Common myeloid progenitor, CD34-positive (primary cell): ENCODE data around the gene AKAP3.

ENCODE experiments used
- CTCF ChIA-PET: fragments of 350-600 bp; sonication (Branson Sonifier 250); formaldehyde crosslinking; loops from one replicate; lab custom pipeline; 2021; ENCODE audit warnings: antibody characterized with exemption; lab: Charles Lee
- POLR2A ChIA-PET: fragments of 350-600 bp; sonication (Branson Sonifier 250); formaldehyde crosslinking; loops from one replicate; lab custom pipeline; 2021; ENCODE audit warnings: antibody characterized with exemption; lab: Charles Lee
- DNase-seq, 3 donors: peaks; one replicate each; pipeline versions ENCODE4 v3.0.0 to v3.0.0-alpha.2; 2013
- H3K27ac ChIP-seq, 2 experiments: 1 replicate in 1 of 2; 2 replicates in 1 of 2; pipeline ENCODE4 v1.7.0; 2013; ENCODE audit warnings: inconsistent platforms in 2 of 2, low read length in 2 of 2, mild to moderate bottlenecking in 2 of 2, low read depth in 1 of 2, moderate library complexity in 1 of 2; ENCODE audit not compliant: severe bottlenecking in 2 of 2, insufficient read depth in 1 of 2, poor library complexity in 1 of 2
- H3K27me3 ChIP-seq, 5 experiments: replicated peaks in 2 of 5; 1 replicate in 3 of 5; 2 replicates in 2 of 5; pipeline versions ENCODE4 v1.6.1 to v1.7.0; 2013; ENCODE audit warnings: low read length in 4 of 5, mild to moderate bottlenecking in 2 of 5, moderate library complexity in 2 of 5, inconsistent platforms in 1 of 5; ENCODE audit not compliant: insufficient read depth in 5 of 5, control insufficient read depth in 4 of 5
- H3K36me3 ChIP-seq, 4 experiments: 1 replicate in 2 of 4; 2 replicates in 2 of 4; pipeline versions ENCODE4 v1.6.1 to v1.7.0; 2013; ENCODE audit warnings: low read length in 3 of 4, control low read depth in 1 of 4, mild to moderate bottlenecking in 1 of 4; ENCODE audit not compliant: control insufficient read depth in 4 of 4, insufficient read depth in 4 of 4
- H3K4me1 ChIP-seq, 4 experiments: 1 replicate in 3 of 4; 2 replicates in 1 of 4; pipeline versions ENCODE4 v1.6.1 to v1.7.1; 2013; ENCODE audit warnings: low read length in 3 of 4, mild to moderate bottlenecking in 3 of 4, control low read depth in 1 of 4, inconsistent platforms in 1 of 4, moderate library complexity in 1 of 4; ENCODE audit not compliant: control insufficient read depth in 4 of 4, insufficient read depth in 4 of 4; ENCODE audit errors: control extremely low read depth in 1 of 4
- H3K4me3 ChIP-seq, 7 experiments: 1 replicate in 4 of 7; 2 replicates in 3 of 7; pipeline versions ENCODE4 v1.5.1 to v1.7.0; 2013; ENCODE audit warnings: mild to moderate bottlenecking in 7 of 7, low read length in 6 of 7, moderate library complexity in 6 of 7, inconsistent platforms in 2 of 7, low read depth in 2 of 7, control low read depth in 1 of 7; ENCODE audit not compliant: insufficient read depth in 4 of 7, control insufficient read depth in 1 of 7; ENCODE audit errors: extremely low read depth in 1 of 7
- H3K9me3 ChIP-seq, 5 experiments: 1 replicate in 4 of 5; 2 replicates in 1 of 5; pipeline versions ENCODE4 v1.6.1 to v1.7.1; 2013; ENCODE audit warnings: low read length in 4 of 5, mild to moderate bottlenecking in 2 of 5, inconsistent platforms in 1 of 5, low read depth in 1 of 5, moderate library complexity in 1 of 5; ENCODE audit not compliant: control insufficient read depth in 4 of 5, insufficient read depth in 2 of 5; ENCODE audit errors: control extremely low read depth in 1 of 5
- WGBS: methylation state at CpG from one replicate; pipeline ENCODE4 v1.1.5; 2013; ENCODE audit not compliant: insufficient coverage; 5-methylcytosine and 5-hydroxymethylcytosine counted together

Gene AKAP3

DNA sequence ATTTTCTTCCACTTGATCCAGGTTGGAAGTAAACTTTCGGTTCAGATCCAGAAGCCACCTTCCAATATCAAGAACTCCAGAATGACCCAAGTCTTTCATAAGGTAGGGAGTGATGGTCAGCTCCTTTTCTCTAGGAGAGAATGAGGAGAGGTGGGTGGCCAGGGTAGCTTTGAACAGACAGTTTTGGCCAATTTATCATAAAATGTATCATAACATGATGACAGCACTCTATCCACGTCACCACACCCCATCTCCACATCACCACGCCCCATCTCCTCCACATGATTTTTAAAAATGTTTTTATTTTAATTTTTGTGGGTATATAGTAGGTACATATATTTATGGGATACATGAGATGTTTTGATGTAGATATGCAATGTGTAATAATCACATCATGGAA is 59.9 kb downstream of the AKAP3 start:
- DNase-seq, result no peak
- ChIA-PET CTCF (no interaction called here), POLR2A (interaction anchor here (0.6 kb wide), 1 partner anchor 178 kb away, joined by 3 read pairs; no protein-coding TSS in a partner anchor)
- H3K36me3 ChIP-seq, result no peaks in the 10 kb centered on the region
- peaks cover 0 to 3% (median 0%) of the 10 kb centered on the region in 4 experiments for H3K4me1 ChIP-seq
- no peaks in the 10 kb centered on the region for H3K9me3 ChIP-seq
- no CpG with 5 or more reads among the region's 3 CpGs for WGBS
- H3K27ac ChIP-seq, result no peak overlapping the region
- no peak overlapping the region for H3K4me3 ChIP-seq
- peaks cover 0 to 9% (median 0%) of the 10 kb centered on the region in 5 experiments for H3K27me3 ChIP-seq

DNA sequence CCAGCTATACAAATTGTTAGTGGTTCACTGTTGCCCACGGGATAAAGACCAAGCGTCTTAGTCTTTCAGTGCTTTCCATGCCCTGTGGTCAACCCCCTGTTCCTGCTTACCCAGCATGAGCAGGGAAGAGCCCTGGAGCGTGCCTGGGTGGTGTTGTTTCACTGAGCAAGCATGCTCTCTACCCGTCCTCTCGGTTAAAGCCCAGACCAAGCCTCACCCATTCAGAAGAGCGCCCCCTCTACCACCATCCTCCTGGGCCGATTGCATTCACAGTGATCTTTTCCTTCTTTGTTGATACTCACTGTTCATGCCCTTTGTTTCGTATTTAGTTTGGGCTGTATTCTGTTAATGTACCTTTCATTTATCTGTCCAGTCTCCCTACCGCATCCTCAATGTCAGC is 61.7 kb downstream of the AKAP3 start:
- 88% methylated on average over 8 of the region's 9 CpGs for WGBS
- no peak for DNase-seq
- no peak overlapping the region for H3K4me3 ChIP-seq
- POLR2A ChIA-PET, result no interaction called here
- H3K36me3 ChIP-seq, result no peaks in the 10 kb centered on the region
- H3K9me3 ChIP-seq, result no peaks in the 10 kb centered on the region
- H3K27me3 ChIP-seq, result peaks cover 0 to 9% (median 0%) of the 10 kb centered on the region in 5 experiments
- H3K27ac ChIP-seq, result no peak overlapping the region
- CTCF ChIA-PET, result no interaction called here
- no peaks in the 10 kb centered on the region for H3K4me1 ChIP-seq

DNA sequence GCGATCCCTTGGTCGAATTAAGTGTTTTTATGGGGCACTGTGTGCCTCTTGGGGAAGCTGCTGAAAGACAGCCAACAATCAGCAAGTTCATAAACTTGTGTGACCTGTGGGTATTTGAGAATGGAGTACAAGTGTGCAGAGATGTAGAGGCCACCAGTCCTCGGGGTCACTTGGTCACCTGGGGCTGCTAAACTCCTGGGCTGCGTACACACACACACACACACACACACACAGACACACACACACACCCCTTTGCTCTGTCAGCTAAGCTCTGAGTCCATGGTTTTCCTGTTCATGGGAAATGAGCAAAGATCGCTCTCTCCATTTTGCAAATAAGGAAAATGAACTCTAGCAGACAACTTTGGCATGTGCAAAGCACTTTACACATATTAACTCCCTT is 62.4 kb downstream of the AKAP3 start:
- 83% methylated on average over 4 of the region's 5 CpGs for WGBS
- no peak overlapping the region for H3K4me3 ChIP-seq
- H3K9me3 ChIP-seq, result no peaks in the 10 kb centered on the region
- peaks cover 0 to 10% (median 0%) of the 10 kb centered on the region in 5 experiments for H3K27me3 ChIP-seq
- no peaks in the 10 kb centered on the region for H3K36me3 ChIP-seq
- ChIA-PET POLR2A (interaction anchor here (0.6 kb wide), 1 partner anchor 140 kb away, joined by 5 read pairs; no protein-coding TSS in a partner anchor), CTCF (interaction anchor here (1.0 kb wide), 1 partner anchor 9 kb away, joined by 3 read pairs; no protein-coding TSS in a partner anchor)
- H3K27ac ChIP-seq, result no peak overlapping the region
- no peak for DNase-seq
- no peaks in the 10 kb centered on the region for H3K4me1 ChIP-seq

DNA sequence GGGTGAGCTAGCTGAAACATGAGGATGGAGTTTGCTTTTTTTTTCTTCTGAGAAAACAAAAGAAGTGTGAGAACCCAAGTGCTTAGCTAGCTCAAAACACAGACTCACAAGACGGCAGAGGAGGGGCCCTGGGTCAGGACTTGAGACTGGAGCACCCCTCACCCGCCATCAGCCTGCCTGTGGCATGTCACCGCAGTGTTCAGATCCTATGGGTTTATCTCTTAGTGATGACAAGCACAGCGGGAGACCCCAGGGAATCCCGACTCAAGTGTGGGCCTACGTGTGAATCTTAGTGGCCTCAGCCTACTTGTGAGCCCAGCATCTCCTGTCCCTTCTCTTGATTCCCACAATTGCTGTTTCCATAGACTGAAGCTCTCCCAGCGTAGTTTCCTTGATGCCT is 64.0 kb downstream of the AKAP3 start:
- WGBS, result 92% methylated on average over 6 of the region's 7 CpGs
- DNase-seq, result no peak
- H3K27ac ChIP-seq, result no peak overlapping the region
- peaks cover 0 to 2% (median 0%) of the 10 kb centered on the region in 4 experiments for H3K4me1 ChIP-seq
- no peak overlapping the region for H3K4me3 ChIP-seq
- peaks cover 0 to 14% (median 0%) of the 10 kb centered on the region in 5 experiments for H3K27me3 ChIP-seq
- no peaks in the 10 kb centered on the region for H3K9me3 ChIP-seq
- ChIA-PET CTCF (interaction anchor here (1.0 kb wide), 1 partner anchor 173 kb away, joined by 3 read pairs; no protein-coding TSS in a partner anchor), POLR2A (no interaction called here)
- no peaks in the 10 kb centered on the region for H3K36me3 ChIP-seq

DNA sequence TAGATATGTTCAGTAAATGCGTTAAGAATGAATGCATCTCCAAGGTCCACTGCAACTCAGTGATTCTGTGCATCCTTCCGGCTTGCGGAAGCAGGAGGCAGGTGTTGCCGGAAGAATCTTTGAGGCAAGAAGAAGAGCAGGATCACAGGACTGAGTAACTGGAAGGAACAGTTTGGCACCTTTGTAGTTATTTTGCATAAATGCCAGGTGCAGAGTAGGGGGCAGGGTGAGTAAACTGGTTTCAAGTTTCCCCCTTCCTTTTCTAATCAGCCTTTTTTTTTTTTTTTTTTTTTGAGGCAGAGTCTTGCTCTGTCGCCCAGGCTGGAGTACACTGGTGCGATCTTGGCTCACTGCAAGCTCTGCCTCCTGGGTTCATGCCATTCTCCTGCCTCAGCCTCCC is 64.6 kb downstream of the AKAP3 start:
- peaks cover 0 to 6% (median 0%) of the 10 kb centered on the region in 4 experiments for H3K4me1 ChIP-seq
- POLR2A ChIA-PET, result no interaction called here
- H3K27ac ChIP-seq, result no peak overlapping the region
- no peaks in the 10 kb centered on the region for H3K9me3 ChIP-seq
- WGBS, result 100% methylated on average over 4 of the region's 6 CpGs
- CTCF ChIA-PET, result no interaction called here
- H3K27me3 ChIP-seq, result peaks cover 0 to 14% (median 0%) of the 10 kb centered on the region in 5 experiments
- no peak overlapping the region for H3K4me3 ChIP-seq
- DNase-seq, result no peak
- no peaks in the 10 kb centered on the region for H3K36me3 ChIP-seq

DNA sequence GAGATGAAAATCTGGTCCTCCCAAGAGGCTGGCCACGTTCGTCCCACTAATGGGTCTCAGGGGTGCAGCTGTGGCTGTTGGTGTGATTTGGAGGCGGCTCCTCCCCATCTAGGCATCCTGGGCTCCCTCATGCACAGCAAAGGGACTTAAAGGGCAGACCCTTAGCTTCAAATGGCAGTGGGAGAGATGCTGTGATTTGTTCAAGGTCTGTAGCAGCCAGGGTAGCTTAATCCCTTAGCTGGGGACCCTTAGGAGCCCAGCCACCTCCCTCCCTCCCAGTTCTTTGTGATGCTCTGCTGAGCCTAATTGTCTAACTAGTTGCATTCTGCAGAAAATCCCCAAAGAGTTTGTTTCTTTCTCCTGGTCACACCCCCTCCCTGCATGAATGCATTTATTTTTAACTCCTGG is 68.6 kb downstream of the AKAP3 start:
- Histone ChIP-seq H3K27ac (no peak overlapping the region), H3K4me1 (peaks cover 0 to 8% (median 0%) of the 10 kb centered on the region in 4 experiments), H3K36me3 (no peaks in the 10 kb centered on the region), H3K4me3 (no peak overlapping the region), H3K9me3 (no peaks in the 10 kb centered on the region), H3K27me3 (peaks cover 0 to 7% (median 0%) of the 10 kb centered on the region in 5 experiments)
- no peak for DNase-seq
- 87% methylated on average over 3 of the region's 3 CpGs for whole genome bisulfite sequencing
- CTCF ChIA-PET, result interaction anchor here (0.6 to 2.4 kb wide), 6 partner anchors 9 to 186 kb away, joined by 3 to 8 read pairs (median 4); no protein-coding TSS in a partner anchor
- POLR2A ChIA-PET, result no interaction called here

DNA sequence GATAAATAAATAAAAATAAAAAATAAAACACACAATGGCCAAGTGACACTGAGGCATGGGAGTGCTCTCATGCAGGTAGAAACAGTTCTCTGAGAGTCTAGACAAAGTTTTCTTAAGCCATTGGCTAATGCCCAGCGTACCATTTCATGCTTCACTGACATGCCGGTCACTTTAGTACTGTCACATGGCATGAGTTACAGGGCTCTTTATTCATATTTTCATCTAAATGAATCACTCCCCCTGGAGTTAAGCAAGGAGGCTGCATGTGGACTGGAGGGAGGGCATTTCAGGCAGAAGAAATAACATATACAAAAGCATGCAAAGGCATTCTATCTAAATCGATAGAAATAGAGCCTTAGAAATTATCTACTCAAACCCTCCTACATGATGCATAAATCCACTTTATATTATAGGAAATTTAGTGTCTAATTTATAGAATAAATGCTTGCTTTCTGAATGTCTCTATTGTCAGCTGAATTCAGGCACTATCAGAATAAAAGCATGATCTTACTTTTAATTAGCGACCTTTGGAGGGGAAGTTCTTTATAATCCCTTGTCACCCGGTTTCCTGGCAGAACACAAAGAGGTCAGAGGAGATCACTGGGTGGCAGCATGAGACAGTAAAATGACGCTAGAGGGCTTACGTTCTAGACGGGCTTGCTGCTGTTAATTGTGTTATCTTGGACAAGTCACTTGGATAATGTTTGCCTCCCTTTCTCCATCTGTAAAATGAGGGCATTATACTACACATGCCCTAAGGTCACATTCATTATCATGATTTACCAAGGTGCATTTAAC is 69.3 kb downstream of the AKAP3 start:
- Histone ChIP-seq H3K27ac (no peak overlapping the region), H3K9me3 (no peaks in the 10 kb centered on the region), H3K36me3 (no peaks in the 10 kb centered on the region), H3K27me3 (peaks cover 0 to 7% (median 0%) of the 10 kb centered on the region in 5 experiments), H3K4me1 (peaks cover 0 to 8% (median 0%) of the 10 kb centered on the region in 4 experiments), H3K4me3 (peak overlapping the region in 1 of 7 experiments; percentile 37)
- DNase-seq, result peak; percentile 62 to 86 (median 83)
- ChIA-PET POLR2A (no interaction called here), CTCF (interaction anchor here (1.0 to 2.4 kb wide), 5 partner anchors 25 to 433 kb away, joined by 3 to 8 read pairs (median 4); no protein-coding TSS in a partner anchor)
- WGBS, result 0% methylated on average over 5 of the region's 8 CpGs
